HG03025 (cell line): ENCODE measurements around the gene SORCS3.

Experiments
- ATAC-seq: cut with Tn5 transposase; IDR thresholded peaks from one replicate; pipeline ENCODE4 v1.9.1; 2021; ENCODE audit warnings: mild to moderate bottlenecking, moderate library complexity; ENCODE audit not compliant: unreplicated experiment, low FRiP score

The SORCS3 gene

GRCh38 chr10:104766341-104766740 is 125.3 kb downstream of the SORCS3 start:
- ATAC-seq: no peak

GRCh38 chr10:104767282-104767681 is 126.2 kb downstream of the SORCS3 start:
- no peak for ATAC-seq

DNA sequence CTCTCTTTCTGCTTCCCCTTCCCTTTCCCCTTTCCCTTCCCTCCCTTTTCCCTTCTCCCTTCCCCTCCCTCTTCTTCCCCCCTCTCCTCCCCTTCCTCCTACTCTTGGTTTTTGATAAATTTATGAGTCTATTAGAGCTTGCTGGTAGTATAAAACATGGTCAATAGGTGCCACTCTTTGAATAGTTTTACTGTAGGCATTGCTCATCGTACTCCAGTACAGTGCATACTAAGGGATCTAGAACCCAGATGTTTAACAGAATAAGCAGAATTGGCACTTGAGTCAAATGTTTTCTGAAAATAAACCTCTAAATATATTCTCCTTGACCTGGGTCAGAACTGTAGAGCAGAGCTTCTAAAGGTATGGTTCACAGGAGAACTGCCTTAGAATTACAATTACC is 126.7 kb downstream of the SORCS3 start:
- ATAC-seq: no peak

GRCh38 chr10:104773105-104773504 is 132.0 kb downstream of the SORCS3 start:
- no peak for ATAC-seq

GRCh38 chr10:104774234-104774633 is 133.1 kb downstream of the SORCS3 start:
- ATAC-seq: no peak

DNA sequence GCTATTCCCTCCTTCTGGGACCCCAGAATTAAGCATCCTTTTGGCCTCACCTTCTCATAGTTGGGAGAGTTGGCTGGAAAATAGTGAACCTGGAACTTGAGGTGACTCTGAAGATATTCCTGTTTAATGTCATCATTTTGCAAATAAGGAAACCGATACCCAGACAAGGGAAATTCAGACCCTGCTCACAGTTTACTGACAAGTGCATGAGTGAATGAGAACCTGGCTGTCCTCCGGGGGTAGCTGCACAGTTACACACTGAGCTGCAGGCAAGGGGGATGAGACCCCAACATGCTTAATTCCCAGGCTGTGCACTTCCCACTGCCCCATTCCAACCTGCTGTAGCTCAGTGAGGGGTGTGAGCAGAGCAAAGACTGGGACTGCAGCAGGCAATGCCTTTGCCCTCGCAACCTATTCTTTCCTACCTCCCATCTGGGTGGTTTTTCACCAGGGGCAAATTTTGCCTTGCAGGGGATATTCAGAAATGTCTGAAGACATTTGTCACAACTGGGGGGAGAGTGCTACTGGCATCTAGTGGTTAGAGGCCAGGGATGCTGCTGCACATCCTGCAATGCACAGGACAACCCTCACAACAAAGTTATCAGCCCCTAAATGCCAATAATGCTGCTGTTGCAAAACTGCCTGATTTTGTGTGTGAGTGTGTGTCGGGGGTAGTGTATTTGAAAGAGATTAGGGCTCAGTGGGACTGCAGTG is 136.2 kb downstream of the SORCS3 start:
- ATAC-seq: no peak

DNA sequence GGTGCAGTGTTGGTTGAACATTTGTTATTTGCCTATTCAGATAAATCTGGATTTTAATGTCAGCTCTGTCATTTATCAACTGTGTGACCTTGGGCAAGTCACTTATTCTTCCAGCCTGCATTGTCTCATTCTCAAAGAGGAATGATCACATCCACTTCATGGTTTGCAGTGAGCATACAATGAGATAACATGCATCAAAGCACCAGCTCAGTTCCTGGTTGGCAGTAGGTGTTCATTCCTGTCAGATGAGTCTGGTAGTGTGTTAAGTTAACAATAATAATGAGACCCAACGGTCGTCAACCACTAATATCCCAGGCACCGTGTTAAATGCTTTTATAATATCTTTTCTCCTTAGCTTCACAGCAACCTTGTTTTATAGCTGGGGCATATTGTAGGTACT is 137.3 kb downstream of the SORCS3 start:
- ATAC-seq: no peak

DNA sequence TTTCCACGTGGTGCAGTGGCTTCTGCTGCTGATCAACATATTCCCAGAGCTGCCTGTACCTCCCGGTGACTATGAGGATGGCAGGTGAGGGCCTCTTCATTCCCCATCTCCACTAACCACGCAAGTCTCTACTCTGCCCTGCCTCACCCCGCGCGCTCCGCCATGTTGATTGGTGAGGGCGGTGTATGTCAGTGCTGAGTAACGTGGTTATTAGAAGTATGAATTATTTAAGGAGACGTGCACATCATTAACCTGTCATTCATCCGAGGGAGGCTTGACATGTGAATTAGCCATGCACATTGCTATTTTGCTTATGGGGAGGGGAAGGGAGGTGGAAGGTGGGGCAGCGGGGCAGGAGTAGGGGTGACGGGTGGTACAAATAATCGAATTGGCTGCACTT is 138.6 kb downstream of the SORCS3 start:
- ATAC-seq: no peak

- no peak for ATAC-seq
These were observed 139.1 kb downstream of the SORCS3 start for GRCh38 chr10:104780165-104780564.

- ATAC-seq: no peak
These were observed 140.0 kb downstream of the SORCS3 start for GRCh38 chr10:104780946-104781595.

DNA sequence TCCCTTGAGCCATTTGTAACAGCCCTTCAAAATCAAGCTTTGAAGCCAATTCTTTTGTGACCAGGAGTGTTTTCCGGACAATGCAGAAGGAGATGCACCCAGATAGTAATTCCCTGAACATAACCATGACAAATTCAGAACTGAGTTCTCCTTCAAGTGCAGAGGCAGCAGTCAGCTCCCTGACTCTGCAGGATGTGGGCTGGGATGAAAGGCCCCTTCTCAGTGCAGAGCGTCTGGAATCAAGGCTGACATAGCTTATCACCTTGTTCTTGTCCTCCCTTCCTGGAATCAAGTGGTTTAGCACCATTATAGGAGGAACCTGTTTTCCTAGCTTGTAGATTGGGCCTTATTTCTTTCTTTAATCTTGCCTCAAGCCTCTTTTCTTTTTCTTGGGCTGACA is 143.4 kb downstream of the SORCS3 start:
- no peak for ATAC-seq

GRCh38 chr10:104791471-104791870 is 150.4 kb downstream of the SORCS3 start:
- ATAC-seq: no peak

DNA sequence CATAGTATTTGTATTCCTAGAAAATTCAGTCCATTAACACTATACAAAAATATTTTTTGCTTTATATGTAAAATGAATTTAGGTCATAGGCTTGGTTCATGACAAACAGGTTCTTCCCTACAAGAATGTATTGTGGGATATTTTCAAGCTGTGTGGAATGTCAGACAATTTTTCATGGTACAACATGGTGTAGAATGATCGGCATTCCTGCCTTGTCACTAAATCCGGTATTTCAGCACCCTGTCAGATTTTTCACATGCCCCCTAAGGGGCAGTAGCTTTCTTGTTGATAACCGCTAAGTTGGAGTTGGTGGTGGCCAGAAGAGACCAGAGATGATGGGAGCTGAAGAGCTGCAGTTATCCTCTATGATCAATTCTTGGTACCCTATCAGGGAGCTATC is 154.3 kb downstream of the SORCS3 start:
- ATAC-seq: no peak

- no peak for ATAC-seq
These were observed 155.7 kb downstream of the SORCS3 start for GRCh38 chr10:104796823-104797222.

DNA sequence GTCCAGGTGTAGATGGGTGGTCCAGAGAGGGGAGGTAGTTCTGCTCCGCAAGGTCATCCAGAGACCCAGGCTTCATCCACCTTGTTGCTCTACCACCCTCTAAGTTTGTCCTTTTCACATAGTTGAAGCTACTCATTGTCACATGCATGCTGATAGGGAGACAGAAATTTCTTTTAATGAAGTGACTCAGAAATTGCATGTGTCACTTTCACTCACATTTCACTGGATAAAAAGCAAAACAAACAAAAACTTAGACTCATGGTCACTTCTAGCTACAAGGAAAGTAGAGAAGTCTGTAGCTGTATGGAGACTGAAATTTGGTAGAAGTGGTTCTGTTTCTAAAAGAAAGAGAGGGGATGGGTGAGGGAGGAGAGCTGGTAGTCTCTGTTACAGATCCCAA is 161.9 kb downstream of the SORCS3 start:
- ATAC-seq: no peak

GRCh38 chr10:104804880-104805279 is 163.8 kb downstream of the SORCS3 start:
- ATAC-seq: no peak

- no peak for ATAC-seq
These were observed 165.7 kb downstream of the SORCS3 start for GRCh38 chr10:104806801-104807200.

GRCh38 chr10:104807581-104808310 is 166.7 kb downstream of the SORCS3 start:
- no peak for ATAC-seq

GRCh38 chr10:104809288-104810090 is 168.4 kb downstream of the SORCS3 start:
- peak; percentile 58 for ATAC-seq

DNA sequence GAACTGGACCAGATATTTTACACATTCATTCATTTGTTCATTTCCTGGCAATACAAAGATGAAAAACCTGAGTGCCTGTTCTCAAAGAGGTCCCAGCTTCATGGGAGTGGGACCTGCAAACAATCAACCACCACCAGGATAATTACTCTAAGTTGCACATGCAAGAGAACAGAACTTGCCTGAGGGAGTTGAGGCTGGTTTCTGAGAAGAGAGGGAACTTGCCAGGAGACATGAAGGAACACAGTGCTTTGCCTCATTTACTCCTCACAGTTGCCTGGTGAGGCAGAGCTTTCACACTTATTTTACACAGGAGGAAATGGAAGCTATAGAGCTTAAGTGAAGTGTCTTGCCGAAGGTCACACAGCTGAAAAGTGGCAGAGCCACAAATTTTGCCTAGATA is 170.1 kb downstream of the SORCS3 start:
- ATAC-seq: no peak

DNA sequence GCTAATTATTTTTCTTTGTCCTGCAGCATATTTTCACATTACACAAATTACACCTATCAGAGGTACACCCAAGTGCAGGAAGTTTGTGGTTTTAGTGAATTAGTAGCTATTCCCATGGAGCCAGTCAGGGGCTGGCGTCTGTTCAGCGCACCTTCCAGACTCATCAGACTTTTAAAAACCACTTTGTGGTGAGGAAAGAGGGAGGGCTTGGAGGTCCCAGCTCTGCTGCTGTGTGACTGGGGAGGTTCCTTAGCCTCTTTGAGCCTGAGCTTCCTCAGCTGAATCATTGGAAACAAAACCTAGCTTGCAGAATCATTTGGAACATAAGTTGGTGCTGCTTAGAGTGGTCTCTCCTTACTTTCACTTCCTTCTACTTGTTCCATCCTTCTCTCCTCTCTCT is 175.4 kb downstream of the SORCS3 start:
- no peak for ATAC-seq
